Measurements from ENCODE around the gene ASTN2. TPM values are rescaled to one million over a fixed set of nuclear protein-coding genes. Genes with fewer than 3 reads are reported as not detected.

The ASTN2 gene
- total RNA-seq, 5 donors from 2014 or later (not counting 1 experiment from before 2014, with no cell fraction given): 3.7 to 4.8 (median 4.4) TPM

GRCh38 chr9:116497095-116497890, 917.6 kb downstream of the ASTN2 start:
- ATAC-seq (replicated peaks in 1 of 4) (no peak), DNase-seq (no peak)
- Histone ChIP-seq H3K36me3 (ENCODE audit: control insufficient read depth in 2 of 2, extremely low read depth in 1 of 2, insufficient read depth in 1 of 2, low read length in 1 of 2) (no peaks in the 10 kb centered on the region), H3K4me3 (ENCODE audit: control insufficient read depth in 1 of 2, extremely low read depth in 1 of 2, low read length in 1 of 2) (no peak overlapping the region), H3K9me3 (no peaks in the 10 kb centered on the region), H3K4me1 (ENCODE audit: control insufficient read depth in 1 of 2, extremely low read depth in 1 of 2, insufficient read depth in 2 of 2, low read length in 2 of 2) (no peaks in the 10 kb centered on the region), H3K27me3 (replicated peaks in 1 of 2; ENCODE audit: control insufficient read depth in 2 of 2, extremely low read depth in 1 of 2, insufficient read depth in 2 of 2, low read length in 1 of 2) (no peaks in the 10 kb centered on the region), H3K27ac (ENCODE audit: low read length) (no peak overlapping the region)
- no peaks in the 10 kb centered on the region for H3K36me3 Mint-ChIP-seq
- POLR2A ChIA-PET: no interaction called here
- no peaks in the 10 kb centered on the region for H3K27me3 Mint-ChIP-seq
- CTCF ChIA-PET: no interaction called here
- H3K9me3 Mint-ChIP-seq: peaks cover 0 to 5% (median 0%) of the 10 kb centered on the region in 3 donors
- H3K4me3 Mint-ChIP-seq: no peak overlapping the region
- H3K4me1 Mint-ChIP-seq: no peaks in the 10 kb centered on the region
- no peak overlapping the region for H3K27ac Mint-ChIP-seq
- 79% methylated on average over 2 of the region's 6 CpGs for WGBS (ENCODE audit: insufficient coverage)

DNA sequence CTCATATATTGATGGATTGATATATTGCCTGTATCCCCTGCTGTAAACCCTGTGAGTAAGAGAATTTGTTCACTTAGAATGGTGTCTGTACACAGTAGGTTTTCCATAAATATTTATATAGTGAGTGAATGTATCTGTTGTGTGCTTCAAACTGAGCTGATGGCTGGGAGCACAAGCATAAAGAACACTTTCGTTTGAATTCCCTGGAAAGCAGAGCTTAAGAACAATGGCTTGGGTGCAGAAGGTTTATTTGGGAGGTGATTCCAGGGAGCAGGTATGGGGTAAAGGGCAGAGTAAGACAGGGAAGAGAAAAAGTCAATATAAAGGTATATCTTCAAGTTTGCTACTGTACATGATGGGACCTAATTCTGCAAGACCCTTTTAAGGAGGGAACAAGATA, 918.7 kb downstream of the ASTN2 start:
- WGBS (ENCODE audit: insufficient coverage): 50% methylated on average over 1 of the region's 1 CpG
- Mint-ChIP-seq H3K4me3 (no peak overlapping the region), H3K4me1 (no peaks in the 10 kb centered on the region), H3K27me3 (no peaks in the 10 kb centered on the region), H3K36me3 (no peaks in the 10 kb centered on the region), H3K27ac (no peak overlapping the region), H3K9me3 (no peaks in the 10 kb centered on the region)
- Histone ChIP-seq H3K27ac (ENCODE audit: low read length) (no peak overlapping the region), H3K4me1 (ENCODE audit: control insufficient read depth in 1 of 2, extremely low read depth in 1 of 2, insufficient read depth in 2 of 2, low read length in 2 of 2) (no peaks in the 10 kb centered on the region), H3K9me3 (no peaks in the 10 kb centered on the region), H3K4me3 (ENCODE audit: control insufficient read depth in 1 of 2, extremely low read depth in 1 of 2, low read length in 1 of 2) (no peak overlapping the region), H3K36me3 (ENCODE audit: control insufficient read depth in 2 of 2, extremely low read depth in 1 of 2, insufficient read depth in 1 of 2, low read length in 1 of 2) (no peaks in the 10 kb centered on the region), H3K27me3 (replicated peaks in 1 of 2; ENCODE audit: control insufficient read depth in 2 of 2, extremely low read depth in 1 of 2, insufficient read depth in 2 of 2, low read length in 1 of 2) (no peaks in the 10 kb centered on the region)
- POLR2A ChIA-PET: no interaction called here
- CTCF ChIA-PET: no interaction called here
- DNase-seq: no peak
- no peak for ATAC-seq (replicated peaks in 1 of 4)

DNA sequence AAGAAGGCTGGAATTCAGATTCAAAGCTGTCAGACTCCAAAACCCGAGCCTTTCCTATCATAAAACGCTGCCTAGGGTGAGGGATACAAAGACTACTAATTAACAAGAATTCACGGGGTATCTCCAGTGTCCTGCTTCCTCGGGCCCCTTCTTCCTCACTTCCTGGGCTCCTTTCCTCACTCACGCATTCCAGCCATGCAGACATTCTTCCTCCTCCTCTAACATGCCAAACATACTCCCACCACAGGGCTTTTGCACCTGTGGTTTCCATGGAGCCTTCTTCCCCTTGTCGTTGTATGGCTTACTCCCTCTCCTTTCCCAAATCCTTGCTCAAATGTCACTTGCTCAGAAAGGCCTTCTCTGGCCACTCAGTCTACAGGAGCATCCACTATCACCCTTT, 919.1 kb downstream of the ASTN2 start:
- H3K27me3 ChIP-seq (replicated peaks in 1 of 2; ENCODE audit: control insufficient read depth in 2 of 2, extremely low read depth in 1 of 2, insufficient read depth in 2 of 2, low read length in 1 of 2): no peaks in the 10 kb centered on the region
- H3K4me1 ChIP-seq (ENCODE audit: control insufficient read depth in 1 of 2, extremely low read depth in 1 of 2, insufficient read depth in 2 of 2, low read length in 2 of 2): no peaks in the 10 kb centered on the region
- Mint-ChIP-seq H3K9me3 (no peaks in the 10 kb centered on the region), H3K4me1 (no peaks in the 10 kb centered on the region), H3K27ac (no peak overlapping the region), H3K4me3 (no peak overlapping the region), H3K36me3 (no peaks in the 10 kb centered on the region), H3K27me3 (no peaks in the 10 kb centered on the region)
- ChIA-PET POLR2A (no interaction called here), CTCF (no interaction called here)
- ATAC-seq (replicated peaks in 1 of 4): no peak
- DNase-seq: no peak
- no peak overlapping the region for H3K4me3 ChIP-seq (ENCODE audit: control insufficient read depth in 1 of 2, extremely low read depth in 1 of 2, low read length in 1 of 2)
- no peaks in the 10 kb centered on the region for H3K36me3 ChIP-seq (ENCODE audit: control insufficient read depth in 2 of 2, extremely low read depth in 1 of 2, insufficient read depth in 1 of 2, low read length in 1 of 2)
- no peak overlapping the region for H3K27ac ChIP-seq (ENCODE audit: low read length)
- WGBS (ENCODE audit: insufficient coverage): 74% methylated on average over 4 of the region's 6 CpGs
- H3K9me3 ChIP-seq: no peaks in the 10 kb centered on the region

- H3K4me3 Mint-ChIP-seq: no peak overlapping the region
- ChIA-PET CTCF (no interaction called here), POLR2A (no interaction called here)
- no peaks in the 10 kb centered on the region for H3K4me1 Mint-ChIP-seq
- no peak overlapping the region for H3K4me3 ChIP-seq (ENCODE audit: control insufficient read depth in 1 of 2, extremely low read depth in 1 of 2, low read length in 1 of 2)
- H3K36me3 ChIP-seq (ENCODE audit: control insufficient read depth in 2 of 2, extremely low read depth in 1 of 2, insufficient read depth in 1 of 2, low read length in 1 of 2): no peaks in the 10 kb centered on the region
- no peaks in the 10 kb centered on the region for H3K9me3 ChIP-seq
- no peaks in the 10 kb centered on the region for H3K9me3 Mint-ChIP-seq
- H3K27me3 Mint-ChIP-seq: no peaks in the 10 kb centered on the region
- H3K36me3 Mint-ChIP-seq: no peaks in the 10 kb centered on the region
- H3K4me1 ChIP-seq (ENCODE audit: control insufficient read depth in 1 of 2, extremely low read depth in 1 of 2, insufficient read depth in 2 of 2, low read length in 2 of 2): no peaks in the 10 kb centered on the region
- H3K27ac Mint-ChIP-seq: no peak overlapping the region
- no peak overlapping the region for H3K27ac ChIP-seq (ENCODE audit: low read length)
- DNase-seq (peak in 8 of 35 experiments; percentile 1 to 35 (median 6)), ATAC-seq (replicated peaks in 1 of 4) (no peak)
- WGBS (ENCODE audit: insufficient coverage): 20% methylated on average over 1 of the region's 5 CpGs
- no peaks in the 10 kb centered on the region for H3K27me3 ChIP-seq (replicated peaks in 1 of 2; ENCODE audit: control insufficient read depth in 2 of 2, extremely low read depth in 1 of 2, insufficient read depth in 2 of 2, low read length in 1 of 2)
Observed at GRCh38 chr9:116494815-116495634, 919.8 kb downstream of the ASTN2 start.

- Histone ChIP-seq H3K36me3 (ENCODE audit: control insufficient read depth in 2 of 2, extremely low read depth in 1 of 2, insufficient read depth in 1 of 2, low read length in 1 of 2) (no peaks in the 10 kb centered on the region), H3K4me1 (ENCODE audit: control insufficient read depth in 1 of 2, extremely low read depth in 1 of 2, insufficient read depth in 2 of 2, low read length in 2 of 2) (no peaks in the 10 kb centered on the region), H3K27ac (ENCODE audit: low read length) (no peak overlapping the region), H3K27me3 (replicated peaks in 1 of 2; ENCODE audit: control insufficient read depth in 2 of 2, extremely low read depth in 1 of 2, insufficient read depth in 2 of 2, low read length in 1 of 2) (no peaks in the 10 kb centered on the region), H3K4me3 (ENCODE audit: control insufficient read depth in 1 of 2, extremely low read depth in 1 of 2, low read length in 1 of 2) (no peak overlapping the region), H3K9me3 (no peaks in the 10 kb centered on the region)
- Mint-ChIP-seq H3K36me3 (no peaks in the 10 kb centered on the region), H3K4me3 (no peak overlapping the region), H3K9me3 (no peaks in the 10 kb centered on the region), H3K27ac (no peak overlapping the region), H3K4me1 (no peaks in the 10 kb centered on the region), H3K27me3 (no peaks in the 10 kb centered on the region)
- no peak for ATAC-seq (replicated peaks in 1 of 4)
- DNase-seq: no peak
- POLR2A ChIA-PET: no interaction called here
- 84% methylated on average over 5 of the region's 8 CpGs for WGBS (ENCODE audit: insufficient coverage)
- CTCF ChIA-PET: no interaction called here
Observed at GRCh38 chr9:116493183-116493860, 921.5 kb downstream of the ASTN2 start.

- H3K27ac Mint-ChIP-seq: no peak overlapping the region
- no peaks in the 10 kb centered on the region for H3K27me3 Mint-ChIP-seq
- ChIA-PET POLR2A (no interaction called here), CTCF (interaction anchor here in 1 of 2 donors (0.9 kb wide), 1 partner anchor 11 kb away, joined by 3 read pairs; no protein-coding TSS in a partner anchor)
- no peaks in the 10 kb centered on the region for H3K36me3 ChIP-seq (ENCODE audit: control insufficient read depth in 2 of 2, extremely low read depth in 1 of 2, insufficient read depth in 1 of 2, low read length in 1 of 2)
- no peaks in the 10 kb centered on the region for H3K4me1 Mint-ChIP-seq
- H3K9me3 Mint-ChIP-seq: no peaks in the 10 kb centered on the region
- H3K27ac ChIP-seq (ENCODE audit: low read length): no peak overlapping the region
- no peaks in the 10 kb centered on the region for H3K36me3 Mint-ChIP-seq
- DNase-seq (no peak), ATAC-seq (replicated peaks in 1 of 4) (no peak)
- H3K4me3 ChIP-seq (ENCODE audit: control insufficient read depth in 1 of 2, extremely low read depth in 1 of 2, low read length in 1 of 2): no peak overlapping the region
- no peaks in the 10 kb centered on the region for H3K4me1 ChIP-seq (ENCODE audit: control insufficient read depth in 1 of 2, extremely low read depth in 1 of 2, insufficient read depth in 2 of 2, low read length in 2 of 2)
- no peaks in the 10 kb centered on the region for H3K27me3 ChIP-seq (replicated peaks in 1 of 2; ENCODE audit: control insufficient read depth in 2 of 2, extremely low read depth in 1 of 2, insufficient read depth in 2 of 2, low read length in 1 of 2)
- no peaks in the 10 kb centered on the region for H3K9me3 ChIP-seq
- no peak overlapping the region for H3K4me3 Mint-ChIP-seq
Observed at GRCh38 chr9:116491659-116492058, 923.2 kb downstream of the ASTN2 start.
